Panc1 (cell line): Measurements from ENCODE around the gene ADGRA1.

ENCODE experiments used
- POLR2AphosphoS5 ChIP-seq: IDR thresholded peaks from 2 replicates; pipeline ENCODE4 v1.6.1; 2012; ENCODE audit warnings: mild to moderate bottlenecking, low read depth, low read length, moderate library complexity
- TCF7L2 ChIP-seq: IDR thresholded peaks from 2 replicates; pipeline ENCODE4 v1.6.1; 2011; ENCODE audit warnings: mild to moderate bottlenecking, low read depth, low read length, inconsistent platforms
- TF ChIP-seq, protein P1 (sequence below): fragments of 450-650 bp; IDR thresholded peaks from 2 replicates; pipeline ENCODE4 v1.5.1; 2017; ENCODE audit warnings: mild to moderate bottlenecking

DNA sequence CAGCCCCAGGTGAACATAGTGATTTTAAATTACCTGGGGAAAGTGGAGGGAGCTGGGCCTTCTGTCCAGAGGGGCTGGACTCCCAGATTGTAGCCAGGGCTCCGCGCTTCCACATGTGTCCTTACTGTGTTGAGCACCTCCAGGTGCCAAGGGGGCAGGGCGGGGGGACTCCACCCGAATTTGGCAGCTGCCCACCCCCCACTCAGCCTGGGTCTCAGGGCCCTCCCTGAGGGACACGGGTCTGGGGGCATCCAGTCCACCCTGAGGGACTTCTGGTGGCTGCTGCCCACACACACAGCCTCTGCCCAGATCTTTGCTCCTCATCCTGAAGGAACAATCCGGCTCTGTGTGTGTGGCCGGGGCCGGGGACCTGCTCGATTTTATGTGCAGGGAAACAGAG is 28.2 kb upstream of the ADGRA1 start:
- TF ChIP-seq POLR2AphosphoS5 (no peak), TCF7L2 (no peak)
- TF ChIP-seq, protein P1, sequence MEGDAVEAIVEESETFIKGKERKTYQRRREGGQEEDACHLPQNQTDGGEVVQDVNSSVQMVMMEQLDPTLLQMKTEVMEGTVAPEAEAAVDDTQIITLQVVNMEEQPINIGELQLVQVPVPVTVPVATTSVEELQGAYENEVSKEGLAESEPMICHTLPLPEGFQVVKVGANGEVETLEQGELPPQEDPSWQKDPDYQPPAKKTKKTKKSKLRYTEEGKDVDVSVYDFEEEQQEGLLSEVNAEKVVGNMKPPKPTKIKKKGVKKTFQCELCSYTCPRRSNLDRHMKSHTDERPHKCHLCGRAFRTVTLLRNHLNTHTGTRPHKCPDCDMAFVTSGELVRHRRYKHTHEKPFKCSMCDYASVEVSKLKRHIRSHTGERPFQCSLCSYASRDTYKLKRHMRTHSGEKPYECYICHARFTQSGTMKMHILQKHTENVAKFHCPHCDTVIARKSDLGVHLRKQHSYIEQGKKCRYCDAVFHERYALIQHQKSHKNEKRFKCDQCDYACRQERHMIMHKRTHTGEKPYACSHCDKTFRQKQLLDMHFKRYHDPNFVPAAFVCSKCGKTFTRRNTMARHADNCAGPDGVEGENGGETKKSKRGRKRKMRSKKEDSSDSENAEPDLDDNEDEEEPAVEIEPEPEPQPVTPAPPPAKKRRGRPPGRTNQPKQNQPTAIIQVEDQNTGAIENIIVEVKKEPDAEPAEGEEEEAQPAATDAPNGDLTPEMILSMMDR = no peak
